GM21381 (cell line): ENCODE results near the gene VPS33B.
"Not testable (repeated sequence)": the region's sequence is repeated elsewhere in the genome, so short reads cannot be mapped to it uniquely, and the experiment has no call there.

Source experiments
- ATAC-seq: cut with Tn5 transposase; IDR thresholded peaks from one replicate; pipeline ENCODE4 v1.9.1; 2021; ENCODE audit warnings: mild to moderate bottlenecking, moderate library complexity; ENCODE audit not compliant: unreplicated experiment

VPS33B gene

DNA sequence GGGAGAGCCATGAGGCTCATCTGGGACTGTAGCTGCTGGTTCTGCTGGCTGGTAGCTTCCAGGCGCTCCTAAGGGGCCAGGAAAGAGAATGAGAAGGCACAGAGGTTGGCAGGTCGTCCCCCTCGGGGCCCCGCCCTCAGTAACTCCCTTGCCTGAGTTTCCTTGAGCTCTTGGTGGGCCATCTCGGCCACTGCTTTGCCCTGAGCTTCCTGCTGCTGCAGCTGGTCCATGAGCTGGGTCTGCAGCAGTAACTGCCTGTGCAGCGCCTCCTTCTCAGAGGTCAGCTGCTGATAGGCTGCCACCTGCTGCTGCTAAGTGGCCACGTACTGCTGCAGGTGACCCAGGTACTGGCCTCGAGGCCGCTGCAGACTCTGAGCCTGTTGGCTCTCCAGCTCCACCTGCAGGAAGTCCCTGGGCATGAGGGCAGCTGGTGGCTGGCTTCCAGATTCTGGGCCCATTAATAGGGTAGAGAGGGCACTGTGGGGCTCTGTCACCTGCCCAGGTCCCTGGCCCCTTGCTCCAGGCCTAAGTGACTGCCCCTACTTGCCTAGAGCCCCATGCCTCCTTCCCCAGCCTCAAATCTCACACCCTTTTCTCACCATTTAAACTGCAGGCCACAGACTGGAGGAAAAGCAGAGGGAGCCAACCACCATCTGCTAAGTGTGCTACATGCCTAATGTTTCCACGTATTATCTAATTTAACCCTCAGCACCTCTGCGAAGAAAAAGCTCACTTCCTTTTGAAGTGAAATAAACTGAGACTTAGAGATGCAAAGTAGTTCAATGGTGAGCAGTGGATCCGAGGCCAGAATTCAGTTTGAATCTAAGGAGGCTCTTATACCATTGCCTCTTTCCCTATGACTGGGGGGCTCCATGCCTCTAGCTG, 10.8 kb upstream of the VPS33B start:
- no peak for ATAC-seq

- ATAC-seq, result no peak
Measured at GRCh38 chr15:91031796-91032195, 9.4 kb upstream of the VPS33B start.

GRCh38 chr15:91027677-91028076, 5.3 kb upstream of the VPS33B start:
- no peak for ATAC-seq

- no peak for ATAC-seq
Measured at GRCh38 chr15:91023720-91024119, 1.3 kb upstream of the VPS33B start.

GRCh38 chr15:91022832-91023129, 387 bp upstream of the VPS33B start:
- peak; percentile 12 for ATAC-seq

DNA sequence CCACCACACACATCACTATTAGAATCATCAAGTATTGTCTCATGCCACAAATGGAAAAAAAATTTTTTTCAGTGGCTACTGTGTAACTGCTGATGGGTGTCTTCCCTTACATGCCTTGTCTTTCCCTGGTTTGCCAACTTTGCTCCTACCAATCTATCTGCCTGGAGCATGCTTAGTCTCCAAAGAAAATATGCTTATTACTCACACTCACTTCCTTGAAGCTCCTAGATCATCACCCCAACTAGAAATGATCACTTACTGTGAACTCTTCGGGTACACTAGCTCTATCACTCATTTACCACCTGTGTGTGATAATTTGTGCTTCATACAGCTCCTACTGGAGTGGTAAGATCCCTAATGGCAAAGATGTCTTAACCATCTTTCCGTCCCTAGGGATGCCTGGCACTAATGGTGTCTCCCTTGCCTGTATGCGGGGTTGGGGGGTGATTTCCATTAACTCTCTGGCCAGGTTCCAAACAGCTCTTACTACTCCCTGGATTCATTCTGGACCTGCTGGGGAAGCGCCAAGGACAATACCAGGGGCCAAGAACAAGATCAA, 799 bp downstream of the VPS33B start:
- peak; percentile 5 for ATAC-seq

- no peak for ATAC-seq
Measured at GRCh38 chr15:91018158-91018557, 4.2 kb downstream of the VPS33B start.

DNA sequence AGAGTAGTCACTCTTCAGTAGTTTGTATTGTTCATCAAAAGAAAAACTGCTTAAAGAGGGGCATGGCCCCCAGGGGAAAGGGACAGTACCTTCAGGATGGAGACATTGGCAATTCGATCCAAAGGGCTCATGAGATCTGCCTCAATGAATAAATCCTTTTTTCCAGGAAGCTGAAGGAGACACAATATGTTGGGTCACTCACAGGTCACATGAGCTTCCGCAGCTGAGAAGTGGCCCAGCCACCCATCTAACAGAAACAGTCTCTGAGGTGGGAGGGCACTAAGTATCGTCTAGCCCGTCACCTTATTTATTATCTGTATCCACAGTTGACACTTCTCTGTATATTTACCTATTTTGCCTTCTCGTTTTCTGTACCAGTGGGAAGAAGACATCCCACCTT, 4.7 kb downstream of the VPS33B start:
- ATAC-seq, result no peak

GRCh38 chr15:91013701-91014100, 8.7 kb downstream of the VPS33B start:
- not testable (repeated sequence) for ATAC-seq

DNA sequence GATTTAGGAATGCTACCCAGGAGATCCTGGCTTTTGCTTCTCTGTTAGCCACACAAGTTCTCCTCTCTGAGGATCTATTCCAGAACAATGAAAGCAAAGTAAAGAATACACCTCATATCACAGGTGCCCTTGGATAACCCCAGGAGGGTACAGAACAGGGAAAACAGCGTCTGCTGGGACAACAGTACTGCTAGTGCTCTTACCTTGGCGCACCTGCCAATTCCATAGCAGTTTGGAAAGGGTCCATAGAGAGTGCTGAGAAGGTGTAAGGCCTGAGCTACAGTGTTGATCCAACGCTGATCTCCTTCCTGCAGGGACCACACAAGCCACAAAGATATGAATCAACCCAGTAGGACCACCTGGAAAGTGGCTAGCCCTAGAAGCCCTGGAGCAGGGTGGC, 15.1 kb downstream of the VPS33B start:
- no peak for ATAC-seq

DNA sequence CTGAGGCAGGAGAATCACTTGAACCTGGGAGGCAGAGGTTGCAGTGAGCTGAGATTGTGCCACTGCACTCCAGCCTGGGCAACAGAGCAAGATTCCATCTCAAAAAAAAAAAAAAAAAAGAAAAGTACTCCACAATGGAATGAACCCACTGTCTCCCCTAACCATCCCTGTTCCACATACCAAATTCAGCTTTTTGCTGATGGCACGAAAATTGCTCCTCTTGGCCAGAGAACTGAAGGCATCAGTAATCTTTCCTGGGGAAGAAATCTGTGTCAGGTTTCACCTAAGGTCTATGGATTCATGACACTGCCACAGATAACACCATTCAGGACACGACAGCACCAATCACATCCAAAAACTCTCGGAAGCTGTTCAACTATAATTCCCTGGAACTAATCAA, 21.2 kb downstream of the VPS33B start:
- no peak for ATAC-seq

- ATAC-seq, result no peak
Measured at GRCh38 chr15:90998737-90999136, 23.7 kb downstream of the VPS33B start.

- peak; percentile 94 for ATAC-seq
Measured at GRCh38 chr15:90994417-90995311, 27.7 kb downstream of the VPS33B start, which contains the start of gene PRC1. Gene PRC1 (minus strand): TSS chr15:90994535. CDS start chr15:90994417, 118 bp downstream.

GRCh38 chr15:90994059-90994416, 28.4 kb downstream of the VPS33B start:
- ATAC-seq, result peak; percentile 10

- ATAC-seq, result no peak
Measured at GRCh38 chr15:90991587-90992285, 30.7 kb downstream of the VPS33B start.

GRCh38 chr15:90990446-90990845, 31.9 kb downstream of the VPS33B start:
- no peak for ATAC-seq

DNA sequence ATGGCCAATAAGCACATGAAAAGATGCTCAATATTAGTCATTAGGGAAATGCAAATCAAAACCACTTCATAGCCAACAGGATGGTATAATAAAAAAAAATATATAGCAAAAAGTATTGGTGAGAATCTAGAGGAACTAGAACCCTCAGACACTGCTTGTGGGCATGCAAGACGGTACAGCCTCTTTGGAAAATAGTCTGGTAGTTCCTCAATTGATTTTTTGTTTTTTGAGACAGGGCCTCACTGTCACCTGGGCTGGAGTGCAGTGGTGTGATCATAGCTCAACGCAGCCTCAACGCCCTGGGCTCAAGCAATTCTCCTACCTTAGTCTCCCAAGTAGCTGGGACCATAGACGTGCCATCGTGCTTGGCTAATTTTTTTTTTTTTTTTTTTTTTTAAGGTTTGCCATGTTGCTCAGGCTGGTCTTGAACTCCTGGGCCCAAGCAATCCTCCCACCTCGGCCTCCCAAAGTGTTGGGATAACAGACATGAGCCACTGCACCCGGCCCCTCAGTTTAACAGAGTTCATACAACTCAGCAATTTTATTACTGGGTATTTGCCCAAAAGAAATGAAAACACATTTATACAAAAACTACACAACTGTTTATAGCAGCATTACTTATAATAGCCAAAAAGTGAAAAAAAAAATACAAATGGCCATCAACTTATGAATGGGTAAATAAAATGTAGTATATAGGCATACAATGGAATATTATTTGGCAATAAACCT, 33.2 kb downstream of the VPS33B start:
- ATAC-seq, result no peak

GRCh38 chr15:90988296-90988695, 34.1 kb downstream of the VPS33B start:
- ATAC-seq, result no peak

GRCh38 chr15:90987561-90988141, 34.7 kb downstream of the VPS33B start:
- ATAC-seq, result no peak
